ENCODE data around the gene CELSR1. TPM values are rescaled to one million over a fixed set of nuclear protein-coding genes. Genes with fewer than 3 reads are reported as not detected.

CELSR1 gene
- total RNA-seq, 1 experiment from 2014 or later, result 22.6 TPM

- no peaks in the 10 kb centered on the region; the same call in 1 of the 2 replicates for H3K79me2 ChIP-seq (ENCODE audit: insufficient read depth, low read length)
- no peak overlapping the region for H4K8ac ChIP-seq (replicated peaks; ENCODE audit: insufficient read length, low read depth, low read length)
- H2AFZ ChIP-seq (ENCODE audit: low read length), result no peak overlapping the region
- no peak overlapping the region for H2BK12ac ChIP-seq (ENCODE audit: insufficient read length, low read depth, low read length)
- H3K4ac ChIP-seq (ENCODE audit: low read depth, low read length), result no peak overlapping the region
- no peak overlapping the region for H3K27ac ChIP-seq (ENCODE audit: insufficient read length, low read depth, low read length)
- no peak overlapping the region for H3K18ac ChIP-seq (ENCODE audit: insufficient read length, low read depth, low read length)
- H3K9me3 Mint-ChIP-seq, result no peaks in the 10 kb centered on the region
- peaks cover 25% of the 10 kb centered on the region for H3K27me3 Mint-ChIP-seq (ENCODE audit: low read depth)
- H4K91ac ChIP-seq (ENCODE audit: insufficient read length, low read depth, low read length), result no peak overlapping the region
- H3K79me1 ChIP-seq (ENCODE audit: insufficient read depth, low read depth, low read length, poor library complexity, severe bottlenecking), result no peaks in the 10 kb centered on the region
- no peaks in the 10 kb centered on the region; the same call in 1 of the 2 replicates for H3K4me1 ChIP-seq (ENCODE audit: insufficient read depth, low read length)
- H3K9ac ChIP-seq (ENCODE audit: extremely low read depth, insufficient read length, low read length), result no peak overlapping the region
- no peaks in the 10 kb centered on the region for H3K27me3 ChIP-seq (ENCODE audit: insufficient read depth, low read length)
- no peaks in the 10 kb centered on the region for H3K36me3 Mint-ChIP-seq (ENCODE audit: insufficient read depth in 1 of 3, low read depth in 3 of 3)
- H2BK120ac ChIP-seq (ENCODE audit: low read depth, low read length, poor library complexity, severe bottlenecking), result no peak overlapping the region
- H2BK15ac ChIP-seq (ENCODE audit: low read depth, low read length), result no peak overlapping the region
- no CpG with 5 or more reads among the region's 13 CpGs for WGBS (ENCODE audit: extremely low coverage, insufficient read length, low lambda C conversion rate)
- H3K56ac ChIP-seq (ENCODE audit: insufficient read length, low read depth, low read length), result no peak overlapping the region
- DNase-seq, result no peak
- no peak overlapping the region for H2BK5ac ChIP-seq (ENCODE audit: insufficient read length, low read length)
- H3K23me2 ChIP-seq (ENCODE audit: insufficient read length, low read depth, low read length, poor library complexity, severe bottlenecking), result peaks cover 8% of the 10 kb centered on the region
- no peak overlapping the region for H2AK5ac ChIP-seq (ENCODE audit: insufficient read length, low read length)
- H3K23ac ChIP-seq (ENCODE audit: insufficient read length, low read depth, low read length), result no peak overlapping the region
- H3K4me1 Mint-ChIP-seq, result peaks cover 42 to 66% of the 10 kb centered on the region in 2 experiments
- H3T11ph ChIP-seq (ENCODE audit: low read length), result no peak overlapping the region
- no peak overlapping the region for H2BK20ac ChIP-seq (ENCODE audit: low read depth, low read length, poor library complexity, severe bottlenecking)
- H3K4me2 ChIP-seq (ENCODE audit: insufficient read depth, insufficient read length, low read length), result no peak overlapping the region
- no peak for TF ChIP-seq CTCF (conservative IDR thresholded peaks at IDR 0.05)
- H3K4me3 Mint-ChIP-seq, result no peak overlapping the region
- H3K27ac Mint-ChIP-seq, result no peak overlapping the region; a peak in 2 of 7 replicates
- no peaks in the 10 kb centered on the region for H4K20me1 ChIP-seq (ENCODE audit: control insufficient read depth, insufficient read depth, insufficient read length)
- no peaks in the 10 kb centered on the region for H3K9me3 ChIP-seq (ENCODE audit: control insufficient read depth, low read depth, low read length)
- H3K14ac ChIP-seq (ENCODE audit: insufficient read depth, low read length), result no peak overlapping the region
- no peak overlapping the region for H4K5ac ChIP-seq (ENCODE audit: insufficient read length, low read depth, low read length)
Measured at GRCh38 chr22:46580940-46581537, 43.6 kb upstream of the CELSR1 start.

All from H9 (cell line).